ENCODE results near the gene PHC1.
A peak's percentile ranks its signal among the peaks of the same experiment; 100 is the strongest.
"Not testable (repeated sequence)": the region's sequence is repeated elsewhere in the genome, so short reads cannot be mapped to it uniquely, and the experiment has no call there.

PHC1 gene

GRCh38 chr12:8911606-8912268 is 2.6 kb upstream of the PHC1 start:
- no peak for DNase-seq

GRCh38 chr12:8912914-8913313 is 1.4 kb upstream of the PHC1 start:
- no peak for DNase-seq

- peak; percentile 51 for DNase-seq
Measured at GRCh38 chr12:8913702-8914032, 642 bp upstream of the PHC1 start.

DNA sequence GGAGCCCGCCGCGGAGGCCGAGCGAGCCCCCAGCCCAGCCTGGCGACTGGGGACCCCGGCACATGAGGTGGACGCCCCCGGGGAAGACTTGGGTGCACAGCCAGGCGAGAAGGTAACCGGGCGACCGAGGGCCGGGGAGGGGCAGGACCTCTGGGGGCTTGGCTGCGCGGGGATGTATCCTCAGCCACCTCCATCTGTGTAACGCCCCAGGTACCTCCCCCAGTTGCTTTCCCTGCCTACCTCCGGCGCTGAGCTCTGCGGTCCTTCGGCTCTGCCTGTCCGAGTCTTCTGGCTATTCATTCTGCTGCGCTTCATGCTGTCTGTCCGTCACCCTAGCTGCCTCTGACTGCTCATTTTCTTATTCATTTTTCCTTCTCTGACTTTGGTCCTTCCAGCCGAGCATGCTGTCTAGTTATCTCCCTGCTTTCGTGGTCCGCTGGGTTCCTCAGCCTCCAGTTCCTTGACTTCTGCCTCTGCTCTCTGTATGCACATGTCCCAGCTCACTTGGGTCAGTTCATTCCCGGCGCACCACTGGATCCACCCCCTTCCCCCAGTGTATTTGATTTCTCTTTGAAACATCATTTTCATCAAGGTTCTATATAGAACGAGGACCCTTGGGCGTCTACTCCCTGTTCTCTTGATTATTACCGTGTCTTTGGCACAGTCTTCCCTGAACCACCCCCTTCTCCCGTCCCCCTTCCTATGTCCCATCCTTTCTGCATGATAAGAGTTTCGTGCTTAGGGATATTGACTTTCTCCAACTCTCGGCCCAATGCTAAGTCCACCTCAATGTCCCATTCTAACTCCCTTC is 612 bp downstream of the PHC1 start:
- peak; percentile 69 for DNase-seq

DNA sequence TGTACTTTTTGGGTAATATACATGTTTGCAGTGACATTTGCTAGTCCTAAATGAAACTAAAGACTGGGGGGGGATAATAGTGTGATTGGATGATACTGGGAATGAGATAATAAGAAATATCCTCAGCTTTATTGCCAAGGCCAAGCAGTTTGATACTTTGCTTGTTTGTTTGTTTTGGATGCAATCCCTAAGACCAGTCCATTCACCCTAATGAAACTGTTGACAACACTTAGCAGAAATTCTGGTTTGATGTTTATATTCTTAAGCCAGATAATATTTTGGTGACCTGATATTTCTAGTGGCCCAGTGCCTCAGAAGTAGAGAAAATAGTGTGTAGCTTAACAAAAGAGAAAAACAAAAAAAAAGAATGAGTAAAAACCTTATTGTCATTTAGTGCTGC is 1.8 kb downstream of the PHC1 start:
- no peak for DNase-seq

DNA sequence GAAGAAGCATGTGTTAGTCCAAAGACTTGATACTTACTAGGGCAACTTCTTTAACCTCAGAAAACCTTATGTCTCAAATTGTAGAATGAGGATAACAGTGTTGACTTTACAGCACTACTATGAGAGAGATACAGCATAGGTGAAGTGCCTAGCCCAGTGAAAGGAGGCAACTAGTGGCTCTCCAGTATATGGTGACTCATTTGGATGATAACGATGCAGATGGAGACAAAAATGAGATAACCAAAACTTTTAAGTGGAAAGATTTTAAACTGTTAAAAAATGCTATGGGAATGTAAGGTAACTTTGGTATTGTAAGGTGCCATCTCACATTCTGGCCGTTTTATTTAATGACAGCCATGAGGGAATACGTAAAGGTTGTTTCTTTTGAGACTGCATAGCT is 2.7 kb downstream of the PHC1 start:
- DNase-seq, result no peak

GRCh38 chr12:8917751-8918150 is 3.4 kb downstream of the PHC1 start:
- DNase-seq, result no peak

DNA sequence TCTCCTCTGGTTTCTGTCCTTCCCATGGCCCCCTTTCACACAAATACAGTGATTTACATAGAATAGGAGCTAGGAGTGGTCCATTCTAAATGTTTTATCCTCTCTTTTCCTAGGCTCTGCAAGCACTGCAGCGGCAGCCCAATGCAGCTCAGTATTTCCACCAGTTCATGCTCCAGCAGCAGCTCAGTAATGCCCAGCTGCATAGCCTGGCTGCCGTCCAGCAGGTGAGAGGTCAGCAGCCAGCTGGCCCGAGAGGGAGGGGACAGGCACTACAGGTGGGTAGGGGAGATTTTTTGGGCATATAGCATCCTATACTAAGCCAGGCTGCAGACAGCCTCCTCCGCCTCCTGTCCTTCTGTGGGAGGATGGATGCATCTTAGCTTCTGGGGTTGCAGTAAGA is 5.3 kb downstream of the PHC1 start:
- DNase-seq, result not testable (repeated sequence)

DNA sequence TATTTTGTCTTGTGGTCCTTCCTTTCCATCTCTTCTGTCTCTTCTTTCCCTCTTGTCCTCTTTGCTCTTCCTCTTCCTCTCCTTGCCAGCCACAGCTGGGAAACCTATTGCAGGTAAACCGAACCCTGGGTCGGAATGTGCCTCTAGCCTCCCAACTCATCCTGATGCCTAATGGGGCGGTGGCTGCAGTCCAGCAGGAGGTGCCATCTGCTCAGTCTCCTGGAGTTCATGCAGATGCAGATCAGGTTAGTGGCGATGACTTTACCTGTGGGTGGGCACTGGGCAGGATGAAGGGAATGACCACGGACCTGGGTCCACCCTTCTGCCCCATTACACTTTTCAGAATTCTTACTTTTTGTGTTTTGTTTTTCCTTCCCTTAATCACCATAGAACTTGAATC is 8.2 kb downstream of the PHC1 start:
- DNase-seq, result no peak

DNA sequence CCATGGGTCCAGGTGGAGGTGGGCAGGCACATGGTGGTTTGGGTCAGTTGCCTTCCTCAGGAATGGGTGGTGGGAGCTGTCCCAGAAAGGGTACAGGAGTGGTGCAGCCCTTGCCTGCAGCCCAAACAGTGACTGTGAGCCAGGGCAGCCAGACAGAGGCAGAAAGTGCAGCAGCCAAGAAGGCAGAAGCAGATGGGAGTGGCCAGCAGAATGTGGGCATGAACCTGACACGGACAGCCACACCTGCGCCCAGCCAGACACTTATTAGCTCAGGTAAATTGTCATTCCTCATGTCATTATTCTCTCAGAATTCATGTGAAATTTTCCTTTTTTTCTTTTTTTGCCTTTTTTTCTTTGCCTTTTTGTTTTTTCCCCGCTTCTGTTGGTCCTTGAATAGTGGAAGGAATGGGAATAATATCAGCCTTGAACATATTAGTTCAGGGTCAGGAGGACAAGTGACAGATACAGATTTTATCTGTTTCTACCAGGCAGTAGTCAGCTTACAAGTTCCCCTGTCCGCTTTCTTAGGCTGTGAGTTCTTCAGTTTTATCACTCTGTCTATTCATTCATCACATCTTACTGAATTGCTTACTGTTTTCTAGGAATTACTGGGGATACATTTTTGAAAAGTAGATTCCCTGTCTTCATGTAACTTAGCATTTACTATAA is 16.5 kb downstream of the PHC1 start:
- DNase-seq, result not testable (repeated sequence)

- not testable (repeated sequence) for DNase-seq
Measured at GRCh38 chr12:8932464-8932863, 18.2 kb downstream of the PHC1 start.

DNA sequence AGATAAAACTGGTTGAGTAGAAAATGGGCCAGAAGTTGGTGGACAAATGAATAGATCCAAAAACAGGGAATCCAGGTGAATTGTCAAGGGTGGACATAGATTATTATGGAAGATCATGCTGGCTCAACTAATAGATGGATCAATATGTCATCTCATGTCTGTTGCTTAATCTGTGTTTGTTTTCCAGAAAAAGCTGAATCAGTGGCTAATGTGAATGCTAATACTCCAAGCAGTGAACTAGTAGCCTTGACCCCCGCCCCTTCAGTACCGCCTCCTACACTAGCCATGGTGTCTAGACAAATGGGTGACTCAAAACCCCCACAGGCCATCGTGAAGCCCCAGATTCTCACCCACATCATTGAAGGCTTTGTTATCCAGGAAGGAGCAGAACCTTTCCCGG is 19.8 kb downstream of the PHC1 start:
- not testable (repeated sequence) for DNase-seq

DNA sequence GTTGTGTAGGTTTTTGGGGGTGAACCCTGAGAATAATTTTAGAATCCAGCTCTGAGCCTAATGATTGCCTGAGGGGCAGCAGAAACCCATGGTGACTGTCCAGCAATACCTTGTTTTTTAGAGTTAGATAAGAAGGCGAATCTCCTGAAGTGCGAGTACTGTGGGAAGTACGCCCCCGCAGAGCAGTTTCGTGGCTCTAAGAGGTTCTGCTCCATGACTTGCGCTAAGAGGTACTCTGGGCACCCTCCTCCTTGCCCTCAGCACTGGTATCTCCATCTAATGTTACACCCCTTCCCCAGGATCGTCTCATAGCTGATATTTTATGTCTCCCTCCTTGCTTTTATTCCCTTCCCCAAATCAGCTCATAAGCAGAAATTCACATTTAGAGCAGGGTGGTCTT is 22.4 kb downstream of the PHC1 start:
- no peak for DNase-seq

DNA sequence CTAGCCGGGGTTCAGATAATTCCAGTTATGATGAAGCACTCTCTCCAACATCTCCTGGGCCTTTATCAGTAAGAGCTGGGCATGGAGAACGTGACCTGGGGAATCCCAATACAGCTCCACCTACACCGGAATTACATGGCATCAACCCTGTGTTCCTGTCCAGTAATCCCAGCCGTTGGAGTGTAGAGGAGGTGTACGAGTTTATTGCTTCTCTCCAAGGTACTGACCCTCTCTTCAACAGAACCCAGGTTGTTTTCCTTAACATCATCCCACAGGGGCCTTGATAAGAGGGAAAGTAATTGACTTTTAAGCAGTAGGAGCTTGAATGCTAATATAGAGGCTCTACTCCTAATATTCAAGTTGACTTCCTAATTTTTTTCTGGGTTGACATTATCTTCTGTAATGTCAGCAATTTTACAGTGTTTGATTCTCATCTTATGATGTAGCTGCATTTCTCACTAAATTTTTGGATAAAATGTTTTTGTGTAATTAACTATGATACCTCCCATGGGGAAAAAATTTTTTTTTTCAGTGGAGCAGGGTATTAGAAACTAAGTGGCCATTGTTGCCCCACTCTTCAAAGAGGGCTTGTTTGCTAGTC is 23.6 kb downstream of the PHC1 start:
- DNase-seq, result not testable (repeated sequence)

DNA sequence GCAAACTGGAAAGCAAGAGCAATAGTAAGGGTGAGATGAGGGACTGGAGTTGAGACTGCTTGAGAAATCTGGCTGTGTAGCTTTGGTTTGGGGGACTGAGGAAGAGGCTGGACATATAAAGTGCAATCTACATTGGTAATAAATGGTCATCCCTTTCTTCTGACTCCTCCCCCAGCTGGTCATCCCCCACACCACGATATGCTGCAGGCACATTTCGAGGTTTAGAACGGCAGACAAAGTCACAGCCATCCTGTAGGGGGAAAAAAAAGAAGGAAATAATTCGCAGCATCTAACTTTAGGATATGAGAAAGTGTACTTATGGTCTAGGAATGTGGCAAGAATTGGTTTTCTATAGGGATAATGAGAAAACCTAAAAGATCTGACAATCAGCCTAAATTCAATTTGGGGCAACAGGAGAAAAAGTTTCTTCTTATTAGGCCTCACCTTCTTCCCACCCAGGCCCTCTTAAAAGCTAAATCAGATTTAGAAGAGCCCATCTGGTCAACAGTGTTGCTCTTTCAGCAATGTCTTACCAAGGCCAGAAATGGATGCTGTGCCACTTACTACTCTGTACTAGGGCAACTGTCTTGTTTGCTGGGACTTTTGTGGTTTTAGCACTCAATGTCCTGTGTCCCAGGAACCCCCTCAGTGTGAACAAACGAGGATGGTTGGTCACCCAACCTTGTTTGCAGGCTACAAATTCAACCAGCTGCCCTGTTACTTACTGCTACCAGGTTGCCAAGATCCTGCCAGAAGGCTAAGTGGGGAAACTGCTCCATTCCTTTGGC is 27.6 kb downstream of the PHC1 start:
- DNase-seq, result no peak

GRCh38 chr12:8943565-8944186 is 29.4 kb downstream of the PHC1 start:
- no peak for DNase-seq

DNA sequence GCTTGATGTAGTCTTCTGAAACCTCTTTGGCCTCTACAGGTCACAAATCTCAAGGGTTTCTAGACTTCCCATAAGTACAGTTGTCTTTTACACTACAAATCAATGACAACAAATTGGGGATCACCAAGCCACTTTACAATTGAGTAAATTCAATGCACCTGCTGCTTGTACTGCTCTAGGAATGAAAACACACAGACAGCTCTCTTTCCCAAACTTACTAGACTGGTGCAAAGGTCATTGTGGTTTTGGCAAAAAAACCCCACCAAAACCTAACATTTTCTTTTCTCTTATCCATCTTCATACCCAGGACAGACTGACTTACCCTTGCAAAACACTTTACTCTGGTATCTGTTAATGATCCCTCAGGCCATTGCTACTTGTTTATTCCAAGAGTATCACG is 32.4 kb downstream of the PHC1 start:
- no peak for DNase-seq

DNA sequence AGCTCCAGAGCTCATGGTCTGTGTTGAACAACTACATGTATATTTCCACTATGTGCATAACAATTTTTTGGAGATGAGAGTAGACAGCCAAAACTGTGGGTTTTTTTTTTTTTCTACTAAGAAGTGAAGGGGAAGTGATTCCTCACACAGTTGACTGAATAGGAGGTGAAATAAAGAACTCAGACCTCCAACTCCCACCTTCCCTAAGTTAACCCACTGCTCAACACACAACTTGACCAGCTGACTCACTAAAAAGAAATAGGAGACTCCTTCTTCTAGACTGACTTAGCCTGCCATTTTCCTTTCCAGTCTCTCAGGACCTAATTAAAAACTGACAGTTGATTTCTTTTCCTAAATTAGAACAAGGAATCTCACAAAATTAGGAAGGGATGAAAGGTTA is 33.4 kb downstream of the PHC1 start:
- DNase-seq, result no peak

DNA sequence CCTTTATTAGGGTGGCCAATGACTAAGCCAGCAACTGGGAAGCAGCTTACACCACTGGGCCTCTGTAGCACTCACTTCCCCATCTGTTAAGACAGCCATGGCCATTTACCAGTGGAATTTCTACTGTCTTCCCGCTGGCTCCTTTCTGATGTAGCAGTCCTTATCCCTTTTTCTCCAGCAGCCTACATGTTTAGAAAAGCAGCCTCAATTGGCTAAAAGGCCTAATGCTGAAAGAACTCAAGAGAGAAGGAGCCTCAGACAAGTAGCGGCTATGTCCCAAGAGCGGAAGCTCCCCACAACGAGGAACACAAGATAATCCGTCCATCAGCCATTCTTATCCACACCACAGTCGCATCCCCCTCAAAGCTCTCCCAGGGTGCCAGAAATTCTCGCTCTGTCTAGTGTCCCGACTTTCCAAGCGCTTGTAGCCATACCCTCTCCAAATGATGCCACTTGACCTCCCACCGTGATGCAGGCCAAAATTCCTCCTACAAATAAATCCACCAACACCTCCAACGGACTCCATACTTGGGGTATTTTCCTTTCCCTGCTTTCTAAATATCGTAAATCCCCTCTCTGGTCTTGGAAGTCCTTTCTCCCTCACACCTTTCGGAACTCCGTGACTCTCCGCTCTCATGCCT is 34.5 kb downstream of the PHC1 start:
- no peak for DNase-seq

- peak; percentile 98 for DNase-seq
Measured at GRCh38 chr12:8949342-8950220, 35.3 kb downstream of the PHC1 start, which contains the start of gene M6PR. M6PR (minus strand) TSS chr12:8949645; CDS start chr12:8946404, 3,241 bp downstream.

- DNase-seq, result peak; percentile 81
Measured at GRCh38 chr12:8950221-8950527, 35.9 kb downstream of the PHC1 start.
